Natural killer cell (primary cell): Measurements from ENCODE around the gene KLHDC10. TPM values are rescaled to one million over a fixed set of nuclear protein-coding genes. Genes with fewer than 3 reads are reported as not detected.

ENCODE experiments used
- ATAC-seq, 3 donors: fragments of 150-1000 bp in 2 of 3; fragments of 200-7000 bp in 1 of 3; cut with Tn5 transposase; 1 replicate in 1 of 3; 2 replicates in 2 of 3; pipeline ENCODE4 v1.10.0; 2021; ENCODE audit warnings: mild to moderate bottlenecking in 2 of 3, moderate library complexity in 2 of 3
- DNase-seq, 2 donors: peaks; one replicate each; pipeline versions ENCODE4 v3.0.0 to v3.0.0-alpha.2; 2013 to 2021; ENCODE audit warnings: mixed read lengths in 1 of 2
- H3K27ac ChIP-seq: one replicate; pipeline ENCODE4 v1.5.1; 2013; ENCODE audit warnings: mild to moderate bottlenecking, low read length
- H3K27me3 ChIP-seq: one replicate; pipeline ENCODE4 v1.6.1; 2013; ENCODE audit warnings: low read length; ENCODE audit not compliant: control insufficient read depth, insufficient read depth
- H3K36me3 ChIP-seq: one replicate; pipeline ENCODE4 v1.6.1; 2013; ENCODE audit warnings: low read length; ENCODE audit not compliant: control insufficient read depth, insufficient read depth
- H3K4me1 ChIP-seq: one replicate; pipeline ENCODE4 v1.6.1; 2013; ENCODE audit warnings: low read length; ENCODE audit not compliant: control insufficient read depth, insufficient read depth
- H3K4me3 ChIP-seq: one replicate; pipeline ENCODE4 v1.5.1; 2013; ENCODE audit warnings: low read length
- H3K9me3 ChIP-seq: one replicate; pipeline ENCODE4 v1.6.1; 2013; ENCODE audit warnings: low read length; ENCODE audit not compliant: control insufficient read depth, insufficient read depth
- H3K27ac Mint-ChIP-seq, 2 donors: one replicate each; pipeline ENCODE4 v1.8.0; 2022; ENCODE audit warnings: mild to moderate bottlenecking in 2 of 2, mixed read lengths in 2 of 2, moderate library complexity in 1 of 2
- H3K27me3 Mint-ChIP-seq, 2 donors: one replicate each; pipeline ENCODE4 v1.8.0; 2022; ENCODE audit warnings: low read depth in 2 of 2, mixed read lengths in 2 of 2
- H3K36me3 Mint-ChIP-seq: one replicate; pipeline ENCODE4 v1.8.0; 2022; ENCODE audit warnings: mixed read lengths
- H3K4me1 Mint-ChIP-seq, 2 donors: one replicate each; pipeline ENCODE4 v1.8.0; 2022; ENCODE audit warnings: mixed read lengths in 2 of 2
- H3K4me3 Mint-ChIP-seq: one replicate; pipeline ENCODE4 v1.8.0; 2022; ENCODE audit warnings: mild to moderate bottlenecking, moderate library complexity, mixed read lengths
- H3K9me3 Mint-ChIP-seq, 2 donors: one replicate each; pipeline ENCODE4 v1.8.0; 2022; ENCODE audit warnings: mixed read lengths in 2 of 2
- CTCF ChIP-seq: fragments of 200-600 bp; IDR thresholded peaks from one replicate; pipeline ENCODE4 v1.8.0; 2022; ENCODE audit warnings: antibody characterized with exemption
- WGBS: methylation state at CpG from one replicate; pipeline ENCODE4 v1.1.7; 2013; ENCODE audit warnings: missing lambda C conversion rate; ENCODE audit not compliant: insufficient coverage; 5-methylcytosine and 5-hydroxymethylcytosine counted together
- intact Hi-C: fragments of 100-400 bp; cut with micrococcal nuclease; formaldehyde crosslinking; loops from one replicate; pipeline ENCODE4 v1.14.2; 2022
- total RNA-seq, 4 donors: library from RNA; stranded (reverse); fragments of 120-200 nt in 1 of 4; gene quantifications; one replicate each; pipeline versions ENCODE4 v1.2.3 to v1.2.4, GENCODE V29; 2013 to 2022

The KLHDC10 gene
- total RNA-seq, 3 donors from 2014 or later (not counting 1 experiment from before 2014, with no cell fraction given), result 13.6 to 23.2 (median 21.9) TPM

- no peak overlapping the region for H3K4me3 ChIP-seq
- Mint-ChIP-seq H3K36me3 (peaks cover 24% of the 10 kb centered on the region), H3K27ac (no peak overlapping the region), H3K4me3 (no peak overlapping the region), H3K27me3 (no peaks in the 10 kb centered on the region), H3K4me1 (peaks cover 13 to 14% of the 10 kb centered on the region in 2 donors), H3K9me3 (no peaks in the 10 kb centered on the region)
- no peak for TF ChIP-seq CTCF
- no peak overlapping the region for H3K27ac ChIP-seq
- intact Hi-C loops, result no loop called here
- ATAC-seq (no peak), DNase-seq (no peak)
- no peaks in the 10 kb centered on the region for H3K4me1 ChIP-seq
- peaks cover 45% of the 10 kb centered on the region for H3K36me3 ChIP-seq
- H3K27me3 ChIP-seq, result no peaks in the 10 kb centered on the region
- no peaks in the 10 kb centered on the region for H3K9me3 ChIP-seq
- WGBS, result 100% methylated on average over 3 of the region's 7 CpGs
Measured at GRCh38 chr7:130133029-130133782, 62.9 kb downstream of the KLHDC10 start.

- Histone ChIP-seq H3K9me3 (no peaks in the 10 kb centered on the region), H3K27ac (no peak overlapping the region), H3K4me3 (no peak overlapping the region), H3K27me3 (no peaks in the 10 kb centered on the region), H3K36me3 (peaks cover 38% of the 10 kb centered on the region), H3K4me1 (no peaks in the 10 kb centered on the region)
- no peak for DNase-seq
- WGBS, result 93% methylated on average over 4 of the region's 4 CpGs
- no peaks in the 10 kb centered on the region for H3K27me3 Mint-ChIP-seq
- H3K36me3 Mint-ChIP-seq, result peaks cover 20% of the 10 kb centered on the region
- no peak for TF ChIP-seq CTCF
- no peak overlapping the region for H3K4me3 Mint-ChIP-seq
- peaks cover 13 to 14% of the 10 kb centered on the region in 2 donors for H3K4me1 Mint-ChIP-seq
- ATAC-seq, result no peak
- no peak overlapping the region for H3K27ac Mint-ChIP-seq
- no peaks in the 10 kb centered on the region for H3K9me3 Mint-ChIP-seq
- intact Hi-C loops, result no loop called here
Measured at GRCh38 chr7:130134106-130134636, 63.8 kb downstream of the KLHDC10 start.

GRCh38 chr7:130134726-130135125, 64.4 kb downstream of the KLHDC10 start:
- TF ChIP-seq CTCF, result no peak
- DNase-seq, result no peak
- Mint-ChIP-seq H3K27ac (no peak overlapping the region), H3K9me3 (no peaks in the 10 kb centered on the region), H3K36me3 (peaks cover 15% of the 10 kb centered on the region), H3K4me1 (peaks cover 14 to 17% of the 10 kb centered on the region in 2 donors), H3K27me3 (no peaks in the 10 kb centered on the region), H3K4me3 (no peak overlapping the region)
- Histone ChIP-seq H3K36me3 (peaks cover 36% of the 10 kb centered on the region), H3K27ac (no peak overlapping the region), H3K27me3 (no peaks in the 10 kb centered on the region), H3K9me3 (no peaks in the 10 kb centered on the region), H3K4me3 (no peak overlapping the region), H3K4me1 (no peaks in the 10 kb centered on the region)
- intact Hi-C loops, result no loop called here
- WGBS, result 95% methylated on average over 5 of the region's 7 CpGs
- ATAC-seq, result no peak
